HCT116 (cell line): ENCODE data around the gene FOSB. TPM values are rescaled to one million over a fixed set of nuclear protein-coding genes. Genes with fewer than 3 reads are reported as not detected.

Experiments used
- ATAC-seq: fragments of 200-7000 bp; cut with Tn5 transposase; 2 replicates; pipeline ENCODE4 v1.9.1; 2020; ENCODE audit warnings: mild to moderate bottlenecking, moderate library complexity
- BruUV-seq: library from RNA; stranded (reverse); fragments of 400-500 nt; replicated peaks from 2 replicates; lab custom pipeline; 2021; lab: Mats Ljungman, UMichigan
- CTCF ChIA-PET: fragments of 300-600 bp; sonication (Branson Sonifier 250); formaldehyde crosslinking; loops from one replicate; lab custom pipeline; 2021; ENCODE audit warnings: antibody characterized with exemption; lab: Charles Lee
- POLR2A ChIA-PET: fragments of 300-600, 350-600 bp; sonication (Branson Sonifier 250); formaldehyde crosslinking; loops from one replicate; lab custom pipeline; 2021; ENCODE audit warnings: antibody characterized with exemption; lab: Charles Lee
- RAD21 ChIA-PET, 2 experiments: fragments of 300-600 bp; sonication (Branson Sonifier 250); formaldehyde crosslinking; loops; one replicate each; lab custom pipeline; 2023; ENCODE audit warnings: low total read pairs in 2 of 2; ENCODE audit not compliant: uncharacterized antibody in 2 of 2, unreplicated experiment in 2 of 2, low non-redundant PET in 1 of 2; lab: Charles Lee
- DNase-seq: peaks from one replicate; pipeline ENCODE4 v3.0.0-alpha.2; 2010; ENCODE audit warnings: low read depth, low spot score
- H2AFZ ChIP-seq: fragments of 200-600 bp; shearing (Covaris generic), sonication (generic); 2 replicates; pipeline ENCODE4 v1.6.1; 2017; ENCODE audit warnings: low read depth, mixed run types, mixed read lengths, antibody characterized with exemption, low read length; ENCODE audit not compliant: poor library complexity, severe bottlenecking
- H3K27ac ChIP-seq: 2 replicates; pipeline ENCODE4 v1.5.1; 2012; ENCODE audit warnings: low read depth, low read length
- H3K27me3 ChIP-seq: fragments of 200-600 bp; sonication (generic); 2 replicates; pipeline ENCODE4 v1.6.1; 2016; ENCODE audit warnings: mixed run types, low read length, mixed read lengths; ENCODE audit not compliant: insufficient read depth
- H3K36me3 ChIP-seq, 2 experiments: fragments of 200-500 bp in 1 of 2; fragments of 200-600 bp in 1 of 2; sonication (Bioruptor generic) in 1 of 2; sonication (generic) in 1 of 2; 2 replicates each; pipeline versions ENCODE4 v1.5.1 to v1.6.1; 2014 to 2016; ENCODE audit warnings: low read length in 2 of 2, inconsistent platforms in 1 of 2, mixed read lengths in 1 of 2, mixed run types in 1 of 2; ENCODE audit not compliant: insufficient read depth in 2 of 2, control insufficient read depth in 1 of 2
- H3K4me1 ChIP-seq, 2 experiments: fragments of 200-600 bp in 1 of 2; sonication (generic) in 1 of 2; 2 replicates each; pipeline versions ENCODE4 v1.5.1 to v1.6.1; 2012 to 2017; ENCODE audit warnings: low read length in 2 of 2, inconsistent platforms in 1 of 2, mild to moderate bottlenecking in 1 of 2, mixed read lengths in 1 of 2, mixed run types in 1 of 2, moderate library complexity in 1 of 2; ENCODE audit not compliant: insufficient read depth in 2 of 2, control insufficient read depth in 1 of 2
- H3K4me2 ChIP-seq: fragments of 200-600 bp; sonication (generic); 2 replicates; pipeline ENCODE4 v1.6.1; 2017; ENCODE audit warnings: mixed run types, low read length, mixed read lengths
- H3K4me3 ChIP-seq, 2 experiments: fragments of 200-600 bp in 1 of 2; sonication (generic) in 1 of 2; replicated peaks in 1 of 2; 2 replicates each; pipeline ENCODE4 v1.5.1; 2011 to 2016; ENCODE audit warnings: low read length in 2 of 2, control low read depth in 1 of 2, low read depth in 1 of 2, mild to moderate bottlenecking in 1 of 2, mixed read lengths in 1 of 2, mixed run types in 1 of 2
- H3K79me2 ChIP-seq: fragments of 200-600 bp; sonication (generic); 2 replicates; pipeline ENCODE4 v1.6.1; 2017; ENCODE audit warnings: mild to moderate bottlenecking, mixed run types, low read length, moderate library complexity, mixed read lengths; ENCODE audit not compliant: insufficient read depth
- H3K9ac ChIP-seq: fragments of 200-600 bp; sonication (generic); 2 replicates; pipeline ENCODE4 v1.6.1; 2016; ENCODE audit warnings: low read length, mixed read lengths
- H3K9me2 ChIP-seq: fragments of 200-600 bp; sonication (generic), shearing (Covaris generic); 2 replicates; pipeline ENCODE4 v1.6.1; 2017; ENCODE audit warnings: mixed run types, mild to moderate bottlenecking, moderate library complexity; ENCODE audit not compliant: insufficient read depth
- H3K9me3 ChIP-seq, 2 experiments: fragments of 200-500 bp in 1 of 2; fragments of 200-600 bp in 1 of 2; sonication (Bioruptor generic) in 1 of 2; sonication (generic) in 1 of 2; 2 replicates each; pipeline ENCODE4 v1.6.1; 2014 to 2017; ENCODE audit warnings: low read length in 2 of 2, mixed read lengths in 2 of 2, inconsistent platforms in 1 of 2, low read depth in 1 of 2, mild to moderate bottlenecking in 1 of 2, mixed run types in 1 of 2, moderate library complexity in 1 of 2; ENCODE audit not compliant: control insufficient read depth in 1 of 2, insufficient read depth in 1 of 2
- H4K20me1 ChIP-seq: fragments of 200-600 bp; sonication (generic), shearing (Covaris generic); 2 replicates; pipeline ENCODE4 v1.6.1; 2017; ENCODE audit warnings: mixed run types, mild to moderate bottlenecking, moderate library complexity; ENCODE audit not compliant: insufficient read depth
- CEBPB ChIP-seq: IDR thresholded peaks from 2 replicates; pipeline ENCODE4 v1.6.1; 2012; ENCODE audit warnings: low read depth
- EGR1 ChIP-seq: IDR thresholded peaks from 2 replicates; pipeline ENCODE4 v1.6.1; 2012; ENCODE audit warnings: low read depth
- EZH2 ChIP-seq: fragments of 200-600 bp; sonication (generic); IDR thresholded peaks from 2 replicates; pipeline ENCODE4 v1.6.1; 2017; ENCODE audit warnings: antibody characterized with exemption, mixed run types
- EZH2phosphoT487 ChIP-seq: fragments of 200-600 bp; IDR thresholded peaks from 2 replicates; pipeline ENCODE4 v1.6.1; 2018; ENCODE audit warnings: antibody characterized with exemption, borderline replicate concordance
- SIN3A ChIP-seq: IDR thresholded peaks from 2 replicates; pipeline ENCODE4 v1.6.1; 2012; ENCODE audit warnings: low read depth
- YY1 ChIP-seq: IDR thresholded peaks from 2 replicates; pipeline ENCODE4 v1.6.1; 2011; ENCODE audit warnings: low read length, low read depth, moderate library complexity, mild to moderate bottlenecking; ENCODE audit not compliant: insufficient replicate concordance; ENCODE audit errors: extremely low read depth
- ZFX ChIP-seq: fragments of 450-650 bp; IDR thresholded peaks from 2 replicates; pipeline ENCODE4 v1.6.1; 2017
- intact Hi-C: fragments of 100-400 bp; cut with micrococcal nuclease; formaldehyde crosslinking; loops from 2 replicates; pipeline ENCODE4 v1.10.0; 2022
- total RNA-seq: library from RNA; stranded (reverse); gene quantifications from one replicate; pipeline ENCODE4 v1.2.1, GENCODE V29; 2021; ENCODE audit not compliant: unreplicated experiment
- TF ChIP-seq, protein P1 (sequence below): IDR thresholded peaks from 2 replicates; pipeline ENCODE4 v1.6.1; 2012

Gene FOSB
- total RNA-seq, 1 experiment from 2014 or later: 12.6 TPM

DNA sequence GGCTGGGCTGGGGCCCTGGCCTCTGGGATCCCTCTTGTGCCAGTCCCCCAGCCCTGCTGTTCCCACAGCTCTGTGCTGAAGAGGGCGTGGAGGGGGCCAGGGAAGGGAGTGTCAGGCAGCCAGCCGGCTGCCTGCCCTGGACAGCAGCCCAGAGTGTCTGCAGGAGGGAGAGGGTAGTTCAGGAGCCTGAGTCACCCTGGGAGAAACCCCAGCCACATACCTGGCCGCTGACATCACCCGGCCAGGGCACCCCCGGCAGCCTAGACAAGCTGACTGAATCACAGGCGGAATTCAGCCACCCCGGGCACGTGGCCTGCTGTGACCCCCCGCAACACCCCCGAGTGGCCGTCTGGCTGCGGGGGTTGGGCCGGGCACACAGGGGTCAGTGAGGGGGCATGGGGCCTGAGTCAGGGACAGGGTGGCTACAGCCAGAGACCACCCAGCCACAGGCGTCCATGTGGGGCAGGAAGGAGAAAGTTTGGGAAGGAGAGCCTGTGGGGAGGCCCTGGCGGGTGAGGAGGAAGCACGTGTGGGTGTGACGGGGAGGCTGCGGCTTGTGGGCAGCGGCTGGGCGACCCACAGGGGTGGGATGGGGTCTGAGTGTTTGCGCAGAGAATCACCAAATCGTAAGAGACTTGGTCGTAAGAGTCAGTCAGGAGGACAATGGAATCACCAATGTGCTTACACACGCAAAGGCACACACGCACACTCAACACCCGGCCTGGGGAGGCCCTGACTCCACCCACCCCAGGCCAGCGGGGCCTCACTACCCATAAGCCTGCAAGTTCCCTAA is 11.9 kb upstream of the FOSB start (continued):
- TF ChIP-seq EZH2phosphoT487 (no peak), YY1 (no peak), CEBPB (no peak; the same call in 1 of the 2 replicates), EZH2 (no peak)
- TF ChIP-seq, protein P1, sequence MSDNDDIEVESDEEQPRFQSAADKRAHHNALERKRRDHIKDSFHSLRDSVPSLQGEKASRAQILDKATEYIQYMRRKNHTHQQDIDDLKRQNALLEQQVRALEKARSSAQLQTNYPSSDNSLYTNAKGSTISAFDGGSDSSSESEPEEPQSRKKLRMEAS: peak; percentile 98

DNA sequence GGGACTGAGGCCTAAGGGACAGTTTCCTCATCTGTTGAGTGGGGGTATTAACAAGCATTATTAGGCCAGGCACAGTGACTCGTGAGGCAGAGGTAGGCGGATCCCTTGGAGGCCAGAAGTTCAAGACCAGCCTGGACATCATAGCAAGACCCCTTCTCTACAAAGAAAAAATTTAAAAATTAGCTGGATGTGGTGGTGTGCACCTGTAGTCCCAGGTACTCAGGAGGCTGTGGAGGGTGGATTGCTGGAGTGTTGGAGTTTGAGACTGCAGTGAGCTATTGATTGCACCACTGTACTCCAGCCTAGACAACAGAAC is 11.3 kb upstream of the FOSB start:
- peak overlapping the region; percentile 79 for H3K4me2 ChIP-seq
- no peaks in the 10 kb centered on the region for H3K36me3 ChIP-seq
- peaks cover 0 to 2% of the 10 kb centered on the region in 2 experiments; a peak in 1 of 4 replicates for H3K9me3 ChIP-seq
- ATAC-seq (no peak), DNase-seq (no peak)
- RAD21 ChIA-PET: no interaction called here
- POLR2A ChIA-PET: interaction anchor here (0.8 to 4.1 kb wide), 2 partner anchors 11 to 17 kb away, joined by 4 to 72 read pairs; partner anchors contain the start of gene FOSB
- BruUV-seq: no TSS peak
- intact Hi-C loops: no loop called here
- H3K27ac ChIP-seq: peak overlapping the region; percentile 82
- CTCF ChIA-PET: interaction anchor here (1.0 to 2.8 kb wide), 2 partner anchors 17 to 22 kb away, joined by 4 to 11 read pairs; no protein-coding TSS in a partner anchor
- H2AFZ ChIP-seq: no peak overlapping the region
- H3K27me3 ChIP-seq: no peaks in the 10 kb centered on the region
- H3K4me1 ChIP-seq: peaks cover 22 to 48% of the 10 kb centered on the region in 2 experiments
- TF ChIP-seq EGR1 (no peak), SIN3A (no peak), ZFX (peak; percentile 30; the same call in 1 of the 2 replicates)
- H4K20me1 ChIP-seq: no peaks in the 10 kb centered on the region
- H3K9ac ChIP-seq: peak overlapping the region; percentile 77
- H3K9me2 ChIP-seq: no peaks in the 10 kb centered on the region
- no peaks in the 10 kb centered on the region for H3K79me2 ChIP-seq
- H3K4me3 ChIP-seq: peak overlapping the region in 1 of 2 experiments; percentile 43; a peak in 1 of 4 replicates
